ENCODE measurements around the gene ASPN. TPM values are rescaled to one million over a fixed set of nuclear protein-coding genes. Genes with fewer than 3 reads are reported as not detected.

ASPN gene
- total RNA-seq, 1 donor from 2014 or later, result 2.9 TPM

- Histone ChIP-seq H3K4me1 (no peaks in the 10 kb centered on the region), H3K27ac (no peak overlapping the region), H3K27me3 (no peaks in the 10 kb centered on the region), H3K36me3 (no peaks in the 10 kb centered on the region), H3K9me3 (no peaks in the 10 kb centered on the region), H3K4me3 (no peak overlapping the region)
- no peak for DNase-seq (ENCODE audit: extremely low spot score in 2 of 2)
- TF ChIP-seq POLR2AphosphoS5 (IDR thresholded peaks at IDR 0.05; ENCODE audit: insufficient read depth in 1 of 2, low read depth in 1 of 2) (no peak), POLR2A (IDR thresholded peaks at IDR 0.05) (no peak)
- TF ChIP-seq, protein P1, sequence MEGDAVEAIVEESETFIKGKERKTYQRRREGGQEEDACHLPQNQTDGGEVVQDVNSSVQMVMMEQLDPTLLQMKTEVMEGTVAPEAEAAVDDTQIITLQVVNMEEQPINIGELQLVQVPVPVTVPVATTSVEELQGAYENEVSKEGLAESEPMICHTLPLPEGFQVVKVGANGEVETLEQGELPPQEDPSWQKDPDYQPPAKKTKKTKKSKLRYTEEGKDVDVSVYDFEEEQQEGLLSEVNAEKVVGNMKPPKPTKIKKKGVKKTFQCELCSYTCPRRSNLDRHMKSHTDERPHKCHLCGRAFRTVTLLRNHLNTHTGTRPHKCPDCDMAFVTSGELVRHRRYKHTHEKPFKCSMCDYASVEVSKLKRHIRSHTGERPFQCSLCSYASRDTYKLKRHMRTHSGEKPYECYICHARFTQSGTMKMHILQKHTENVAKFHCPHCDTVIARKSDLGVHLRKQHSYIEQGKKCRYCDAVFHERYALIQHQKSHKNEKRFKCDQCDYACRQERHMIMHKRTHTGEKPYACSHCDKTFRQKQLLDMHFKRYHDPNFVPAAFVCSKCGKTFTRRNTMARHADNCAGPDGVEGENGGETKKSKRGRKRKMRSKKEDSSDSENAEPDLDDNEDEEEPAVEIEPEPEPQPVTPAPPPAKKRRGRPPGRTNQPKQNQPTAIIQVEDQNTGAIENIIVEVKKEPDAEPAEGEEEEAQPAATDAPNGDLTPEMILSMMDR (IDR thresholded peaks at IDR 0.05), result no peak
- intact Hi-C loops (cut with DNase I), result no loop called here
Observed at GRCh38 chr9:92440751-92441046, 41.6 kb downstream of the ASPN start.

GRCh38 chr9:92439921-92440750, 42.2 kb downstream of the ASPN start:
- intact Hi-C loops (cut with DNase I), result no loop called here
- no peak for TF ChIP-seq POLR2AphosphoS5 (IDR thresholded peaks at IDR 0.05; ENCODE audit: insufficient read depth in 1 of 2, low read depth in 1 of 2)
- TF ChIP-seq, protein P1 (IDR thresholded peaks at IDR 0.05), result no peak
- no peak for TF ChIP-seq POLR2A (IDR thresholded peaks at IDR 0.05)
- Histone ChIP-seq H3K9me3 (no peaks in the 10 kb centered on the region), H3K27ac (no peak overlapping the region), H3K27me3 (no peaks in the 10 kb centered on the region), H3K4me3 (no peak overlapping the region), H3K36me3 (no peaks in the 10 kb centered on the region), H3K4me1 (no peaks in the 10 kb centered on the region)
- DNase-seq (ENCODE audit: extremely low spot score in 2 of 2), result no peak

DNA sequence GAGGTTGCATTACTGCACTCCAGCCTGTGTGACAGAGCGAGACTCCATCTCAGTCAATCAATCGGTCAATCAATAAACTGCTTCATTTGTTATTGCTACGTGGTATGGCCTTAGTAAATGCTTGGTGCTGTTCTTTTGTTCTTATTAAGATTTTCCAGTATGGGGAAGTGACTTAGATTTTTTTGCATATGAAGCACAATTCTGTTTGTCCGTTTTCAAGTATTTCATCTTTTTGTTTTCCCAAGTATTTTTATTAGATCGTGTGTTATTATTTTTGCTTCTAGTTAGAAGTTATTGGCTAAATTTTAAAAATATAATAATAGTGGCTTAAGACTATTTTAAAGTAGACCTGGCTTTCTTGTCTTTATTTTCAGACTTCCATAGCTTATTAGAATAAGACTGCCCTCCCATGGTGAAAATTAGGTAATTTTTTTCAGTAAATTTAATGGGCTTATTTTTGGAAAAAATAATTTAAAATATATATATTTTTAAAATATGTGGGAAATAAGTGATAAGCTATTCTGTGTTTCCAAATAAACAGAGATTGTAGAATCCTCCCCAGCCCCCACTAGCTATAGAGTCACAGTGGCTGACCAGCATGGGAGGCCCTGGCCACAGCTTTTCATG, 43.3 kb downstream of the ASPN start:
- TF ChIP-seq, protein P1 (IDR thresholded peaks at IDR 0.05), result peak in 1 of 3 experiments; percentile 22
- no peak for TF ChIP-seq POLR2A (IDR thresholded peaks at IDR 0.05)
- no peaks in the 10 kb centered on the region for H3K27me3 ChIP-seq
- no peak for DNase-seq (ENCODE audit: extremely low spot score in 2 of 2)
- no peak overlapping the region for H3K4me3 ChIP-seq
- H3K36me3 ChIP-seq, result no peaks in the 10 kb centered on the region
- no peaks in the 10 kb centered on the region for H3K9me3 ChIP-seq
- no peaks in the 10 kb centered on the region for H3K4me1 ChIP-seq
- intact Hi-C loops (cut with DNase I), result no loop called here
- no peak overlapping the region for H3K27ac ChIP-seq

DNA sequence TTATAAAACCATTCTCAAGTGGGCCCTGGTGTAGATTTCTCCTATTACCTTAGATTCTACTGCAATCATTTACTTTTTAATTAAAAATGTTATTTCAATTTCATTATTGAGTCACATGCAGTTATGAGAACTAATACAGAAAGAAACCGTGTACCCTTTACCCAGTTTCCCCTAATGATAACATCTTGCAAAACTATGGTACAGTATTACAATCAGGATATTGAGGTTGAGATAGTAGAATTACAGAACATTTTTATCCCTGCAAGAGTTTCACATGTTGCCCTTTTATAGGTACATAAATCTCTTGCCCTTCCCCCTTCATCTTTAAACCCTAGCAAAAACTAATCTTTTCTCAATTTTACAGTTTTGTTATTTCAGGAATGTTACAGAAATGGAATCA, 47.0 kb downstream of the ASPN start:
- DNase-seq (ENCODE audit: extremely low spot score in 2 of 2), result no peak
- no peak overlapping the region for H3K27ac ChIP-seq
- H3K36me3 ChIP-seq, result no peaks in the 10 kb centered on the region
- no peaks in the 10 kb centered on the region for H3K9me3 ChIP-seq
- TF ChIP-seq POLR2AphosphoS5 (IDR thresholded peaks at IDR 0.05; ENCODE audit: insufficient read depth in 1 of 2, low read depth in 1 of 2), result no peak
- TF ChIP-seq, protein P1 (IDR thresholded peaks at IDR 0.05), result no peak
- TF ChIP-seq POLR2A (IDR thresholded peaks at IDR 0.05), result no peak
- H3K27me3 ChIP-seq, result no peaks in the 10 kb centered on the region
- no peak overlapping the region for H3K4me3 ChIP-seq
- H3K4me1 ChIP-seq, result no peaks in the 10 kb centered on the region
- intact Hi-C loops (cut with DNase I), result no loop called here

DNA sequence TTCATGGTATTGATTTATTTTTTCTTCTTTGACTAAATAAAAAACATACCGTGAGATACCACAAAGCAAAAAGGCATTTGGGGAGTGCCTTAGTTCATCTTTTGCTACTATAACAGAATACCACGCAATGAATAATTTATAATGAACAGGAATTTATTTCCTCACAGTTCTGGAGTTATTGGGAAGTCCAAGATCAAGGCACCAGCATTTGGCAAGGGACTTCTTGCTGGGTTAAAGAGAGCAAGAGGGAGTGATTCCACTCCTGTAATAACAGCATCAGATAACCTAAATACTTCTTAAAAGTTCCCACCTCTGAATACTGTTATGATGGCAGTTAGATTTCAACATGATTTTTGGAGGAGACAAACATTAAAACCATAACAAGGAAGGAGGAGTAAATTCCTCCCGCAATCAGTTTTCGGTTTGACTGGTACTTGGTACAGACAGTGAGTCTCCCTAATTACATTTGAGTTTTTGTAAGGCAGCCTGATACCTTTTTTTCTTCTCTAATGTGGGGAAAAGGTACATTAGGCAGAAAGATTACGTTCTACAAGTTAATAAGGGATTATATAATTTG, 49.2 kb downstream of the ASPN start:
- Histone ChIP-seq H3K36me3 (no peaks in the 10 kb centered on the region), H3K9me3 (no peaks in the 10 kb centered on the region), H3K27me3 (no peaks in the 10 kb centered on the region), H3K4me1 (no peaks in the 10 kb centered on the region), H3K27ac (peak overlapping the region; percentile 49), H3K4me3 (peak overlapping the region in 1 of 2 donors; percentile 3)
- DNase-seq (ENCODE audit: extremely low spot score in 2 of 2), result no peak
- TF ChIP-seq, protein P1 (IDR thresholded peaks at IDR 0.05), result no peak
- TF ChIP-seq POLR2AphosphoS5 (IDR thresholded peaks at IDR 0.05; ENCODE audit: insufficient read depth in 1 of 2, low read depth in 1 of 2) (no peak), POLR2A (IDR thresholded peaks at IDR 0.05) (no peak)
- intact Hi-C loops (cut with DNase I), result loop anchor here (5.0 kb wide), 1 partner anchor 86 kb away; no protein-coding TSS in a partner anchor
